ENCODE data around the gene GMPR. TPM values are rescaled to one million over a fixed set of nuclear protein-coding genes. Genes with fewer than 3 reads are reported as not detected.
"Not testable (repeated sequence)": the region's sequence is repeated elsewhere in the genome, so short reads cannot be mapped to it uniquely, and the experiment has no call there.

The GMPR gene
- total and polyA plus RNA-seq, 8 donors: 4.5 to 25.9 (median 7.0) TPM

DNA sequence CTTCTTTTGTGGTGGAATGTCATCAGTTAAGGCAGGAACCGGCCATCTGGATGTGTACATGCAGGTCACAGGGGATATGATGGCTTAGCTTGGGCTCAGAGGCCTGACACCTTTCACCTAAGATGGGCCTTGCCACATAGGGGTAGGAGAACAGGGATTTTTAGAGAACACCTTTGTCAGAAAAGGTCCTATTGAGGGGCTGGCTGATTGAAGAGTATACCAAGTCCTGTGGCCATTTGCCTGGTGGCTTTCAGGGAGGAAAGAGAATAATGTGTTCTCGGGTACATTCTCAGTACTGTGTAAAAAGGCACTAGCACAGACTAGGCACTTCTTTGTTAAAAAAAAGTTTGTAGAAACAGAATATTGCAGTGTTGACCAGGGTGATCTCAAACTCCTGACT lies 26.4 kb downstream of the GMPR start:
- Histone ChIP-seq H3K4me1 (no peaks in the 10 kb centered on the region), H3K9me3 (no peaks in the 10 kb centered on the region), H3K36me3 (no peaks in the 10 kb centered on the region), H3K27me3 (no peaks in the 10 kb centered on the region), H3K4me3 (no peak overlapping the region), H3K27ac (no peak overlapping the region)
- intact Hi-C loops (cut with DNase I): no loop called here
- WGBS, 2 donors: 90 to 97% methylated on average over 1 to 2 of the region's 2 CpGs
- DNase-seq: no peak
- ATAC-seq: no peak
- FAIRE-seq: no peak
- TF ChIP-seq, protein P1, sequence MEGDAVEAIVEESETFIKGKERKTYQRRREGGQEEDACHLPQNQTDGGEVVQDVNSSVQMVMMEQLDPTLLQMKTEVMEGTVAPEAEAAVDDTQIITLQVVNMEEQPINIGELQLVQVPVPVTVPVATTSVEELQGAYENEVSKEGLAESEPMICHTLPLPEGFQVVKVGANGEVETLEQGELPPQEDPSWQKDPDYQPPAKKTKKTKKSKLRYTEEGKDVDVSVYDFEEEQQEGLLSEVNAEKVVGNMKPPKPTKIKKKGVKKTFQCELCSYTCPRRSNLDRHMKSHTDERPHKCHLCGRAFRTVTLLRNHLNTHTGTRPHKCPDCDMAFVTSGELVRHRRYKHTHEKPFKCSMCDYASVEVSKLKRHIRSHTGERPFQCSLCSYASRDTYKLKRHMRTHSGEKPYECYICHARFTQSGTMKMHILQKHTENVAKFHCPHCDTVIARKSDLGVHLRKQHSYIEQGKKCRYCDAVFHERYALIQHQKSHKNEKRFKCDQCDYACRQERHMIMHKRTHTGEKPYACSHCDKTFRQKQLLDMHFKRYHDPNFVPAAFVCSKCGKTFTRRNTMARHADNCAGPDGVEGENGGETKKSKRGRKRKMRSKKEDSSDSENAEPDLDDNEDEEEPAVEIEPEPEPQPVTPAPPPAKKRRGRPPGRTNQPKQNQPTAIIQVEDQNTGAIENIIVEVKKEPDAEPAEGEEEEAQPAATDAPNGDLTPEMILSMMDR (IDR thresholded peaks at IDR 0.05): no peak

DNA sequence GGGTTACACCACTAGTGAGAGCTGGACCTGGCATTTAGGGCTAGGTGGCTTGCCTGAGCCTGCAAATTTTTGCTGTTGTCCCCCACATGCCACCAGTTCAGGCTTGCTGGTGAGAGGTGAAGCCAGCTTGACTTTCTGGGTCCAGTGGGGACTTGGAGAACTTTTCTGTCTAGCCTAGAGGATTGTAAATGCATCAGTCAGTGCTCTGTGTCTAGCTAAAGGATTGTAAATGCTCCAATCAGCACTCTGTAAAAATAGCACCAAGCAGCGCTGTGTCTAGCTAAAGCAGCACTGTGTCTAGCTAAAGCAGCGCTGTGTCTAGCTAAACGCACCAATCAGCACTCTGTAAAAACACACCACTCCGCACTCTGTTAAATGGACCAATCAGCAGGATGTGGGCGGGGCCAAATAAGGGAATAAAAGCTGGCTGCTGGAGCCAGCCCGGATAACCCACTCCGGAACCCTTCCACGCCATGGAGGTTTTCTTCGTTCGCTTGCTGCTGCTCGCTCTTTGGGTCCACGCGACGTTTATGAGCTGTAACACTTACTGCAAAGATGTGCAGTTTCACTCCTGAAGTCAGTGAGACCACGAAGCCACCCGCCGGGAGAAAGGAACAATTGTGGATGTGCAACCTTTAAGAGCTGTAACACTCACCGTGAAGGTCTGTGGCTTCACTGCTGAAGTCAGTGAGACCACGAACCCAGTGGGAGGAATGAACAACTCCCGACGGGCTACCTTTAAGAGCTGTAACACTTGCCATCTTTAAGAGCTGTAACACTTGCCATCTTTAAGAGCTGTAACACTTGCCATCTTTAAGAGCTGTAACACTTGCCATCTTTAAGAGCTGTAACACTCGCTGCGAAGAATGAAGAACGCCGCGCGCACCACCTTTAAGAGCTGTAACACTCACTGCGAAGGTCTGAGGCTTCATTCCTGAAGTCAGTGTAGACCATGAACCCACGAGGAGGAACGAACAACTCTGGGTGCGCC lies 27.3 kb downstream of the GMPR start:
- no peaks in the 10 kb centered on the region for H3K9me3 ChIP-seq
- WGBS, 2 donors: 95 to 97% methylated on average over 31 of the region's 31 CpGs
- H3K4me3 ChIP-seq: no peak overlapping the region
- TF ChIP-seq, protein P1 (IDR thresholded peaks at IDR 0.05): no peak
- H3K27me3 ChIP-seq: no peaks in the 10 kb centered on the region
- DNase-seq (no peak), FAIRE-seq (no peak), ATAC-seq (no peak)
- no peaks in the 10 kb centered on the region for H3K36me3 ChIP-seq
- H3K27ac ChIP-seq: no peak overlapping the region
- H3K4me1 ChIP-seq: no peaks in the 10 kb centered on the region
- intact Hi-C loops (cut with DNase I): no loop called here

DNA sequence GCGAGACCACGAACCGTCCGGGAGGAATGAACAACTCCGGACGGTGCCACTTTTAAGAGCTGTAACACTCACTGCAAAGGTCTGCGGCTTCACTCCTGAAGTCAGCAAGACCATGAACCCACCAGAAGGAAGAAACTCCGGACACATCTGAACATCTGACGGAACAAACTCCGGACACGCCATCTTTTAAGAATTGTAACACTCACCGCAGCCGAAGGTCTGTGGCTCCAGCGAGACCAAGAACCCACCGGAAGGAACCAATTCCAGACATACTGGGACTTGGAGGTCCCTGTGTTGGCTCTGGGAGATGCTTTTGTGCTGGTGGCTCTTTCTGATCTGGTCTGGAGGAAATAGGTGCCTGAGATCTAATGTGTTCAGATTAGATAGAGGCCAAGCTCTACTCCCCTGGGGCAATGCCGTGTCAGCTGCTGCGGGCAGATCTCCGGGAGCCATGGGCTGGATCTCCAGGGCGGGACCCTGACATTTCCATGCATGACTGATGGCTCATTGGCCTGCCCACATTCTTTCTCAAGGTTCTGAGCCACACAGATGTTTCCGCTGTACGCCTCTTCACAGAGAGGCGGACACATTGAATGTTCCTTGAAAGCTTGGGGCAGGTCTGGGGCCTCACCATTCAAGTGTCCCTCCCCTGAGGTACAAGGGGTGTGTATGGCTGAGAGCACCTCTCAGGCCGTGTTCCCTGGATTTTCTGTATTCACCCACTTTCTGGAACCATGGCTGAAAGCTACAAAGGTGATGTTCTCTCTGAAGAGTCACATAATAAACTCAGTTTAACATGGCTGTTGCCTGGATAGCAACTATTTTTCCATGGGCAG lies 29.3 kb downstream of the GMPR start:
- no peaks in the 10 kb centered on the region for H3K4me1 ChIP-seq
- H3K27ac ChIP-seq: no peak overlapping the region
- H3K36me3 ChIP-seq: no peaks in the 10 kb centered on the region
- no peaks in the 10 kb centered on the region for H3K9me3 ChIP-seq
- FAIRE-seq (no peak), ATAC-seq (no peak), DNase-seq (no peak)
- intact Hi-C loops (cut with DNase I): no loop called here
- no peaks in the 10 kb centered on the region for H3K27me3 ChIP-seq
- TF ChIP-seq, protein P1 (IDR thresholded peaks at IDR 0.05): no peak
- 95% methylated on average over 23 of the region's 23 CpGs for WGBS, 2 donors
- H3K4me3 ChIP-seq: no peak overlapping the region

DNA sequence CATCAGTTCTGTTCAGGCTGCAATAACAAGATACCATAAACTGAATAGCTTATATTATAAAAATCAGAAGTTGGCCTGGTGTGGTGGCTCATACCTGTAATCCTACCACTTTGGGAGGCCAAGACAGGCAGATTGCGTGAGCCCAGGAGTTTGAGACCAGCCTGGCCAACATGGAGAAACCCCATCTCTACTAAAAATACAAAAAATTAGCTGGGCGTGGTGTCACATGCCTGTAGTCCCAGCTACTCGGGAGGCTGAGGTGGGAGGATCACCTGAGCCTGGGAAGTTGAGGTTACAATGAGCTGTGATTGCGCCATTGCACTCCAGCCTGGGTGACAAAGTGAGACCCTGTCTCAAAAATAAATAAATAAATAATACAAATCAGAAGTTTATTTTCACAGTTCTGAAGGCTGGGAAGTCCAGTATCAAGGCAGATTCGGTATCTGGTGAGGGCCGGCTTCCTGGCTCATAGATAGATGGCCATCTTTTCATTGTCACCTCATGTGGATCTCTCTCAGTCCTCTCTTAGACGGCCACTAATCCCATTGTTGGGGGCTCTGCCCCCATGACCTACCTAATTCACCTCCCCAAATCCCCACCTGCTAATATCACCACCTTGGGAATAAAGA lies 31.2 kb downstream of the GMPR start:
- DNase-seq; H3K36me3 ChIP-seq; intact Hi-C loops (cut with DNase I); H3K9me3 ChIP-seq; H3K27ac ChIP-seq; FAIRE-seq; H3K27me3 ChIP-seq; H3K4me1 ChIP-seq; H3K4me3 ChIP-seq; ATAC-seq: not testable (repeated sequence)
- 88 to 92% methylated on average over 7 of the region's 7 CpGs for WGBS, 2 donors

DNA sequence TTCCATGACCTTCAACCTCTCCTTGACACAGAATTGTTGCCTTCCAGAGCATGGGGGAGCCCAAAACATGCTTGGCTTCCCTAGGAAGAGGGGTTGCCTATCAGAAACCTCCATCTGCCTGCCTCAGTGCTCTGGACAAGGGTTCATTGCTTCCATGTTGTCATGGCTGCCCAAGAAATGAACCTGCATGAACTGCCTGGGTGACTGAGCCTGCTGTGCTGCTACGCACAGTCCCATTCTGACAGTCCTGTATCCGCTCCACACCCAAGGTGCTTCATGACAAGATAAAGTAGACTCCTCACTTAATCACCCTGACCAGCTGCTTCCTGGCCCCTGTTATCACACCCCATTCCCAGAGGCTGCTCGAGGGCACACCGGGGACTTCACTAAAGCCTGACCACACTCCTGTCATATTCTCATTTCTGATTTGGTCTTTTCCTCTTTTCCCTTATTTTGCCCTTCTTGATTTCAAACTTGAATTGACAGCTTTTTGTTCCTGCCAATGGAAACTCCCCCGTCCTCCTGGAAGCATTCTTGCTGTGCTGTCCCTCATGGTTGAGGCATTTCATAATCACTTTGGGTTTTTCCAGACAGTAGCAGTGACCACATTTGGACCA lies 31.9 kb downstream of the GMPR start:
- no peaks in the 10 kb centered on the region for H3K27me3 ChIP-seq
- DNase-seq (no peak), ATAC-seq (no peak), FAIRE-seq (no peak)
- H3K36me3 ChIP-seq: no peaks in the 10 kb centered on the region
- no peak overlapping the region for H3K4me3 ChIP-seq
- 93 to 95% methylated on average over 5 of the region's 5 CpGs for WGBS, 2 donors
- TF ChIP-seq, protein P1 (IDR thresholded peaks at IDR 0.05): no peak
- intact Hi-C loops (cut with DNase I): no loop called here
- no peak overlapping the region for H3K27ac ChIP-seq
- no peaks in the 10 kb centered on the region for H3K9me3 ChIP-seq
- H3K4me1 ChIP-seq: no peaks in the 10 kb centered on the region
